HG02763 (cell line): Measurements from ENCODE around the gene PRC1.

ENCODE experiments used
- ATAC-seq: cut with Tn5 transposase; IDR thresholded peaks from one replicate; pipeline ENCODE4 v1.9.1; 2021; ENCODE audit warnings: mild to moderate bottlenecking, moderate library complexity; ENCODE audit not compliant: unreplicated experiment

PRC1 gene

DNA sequence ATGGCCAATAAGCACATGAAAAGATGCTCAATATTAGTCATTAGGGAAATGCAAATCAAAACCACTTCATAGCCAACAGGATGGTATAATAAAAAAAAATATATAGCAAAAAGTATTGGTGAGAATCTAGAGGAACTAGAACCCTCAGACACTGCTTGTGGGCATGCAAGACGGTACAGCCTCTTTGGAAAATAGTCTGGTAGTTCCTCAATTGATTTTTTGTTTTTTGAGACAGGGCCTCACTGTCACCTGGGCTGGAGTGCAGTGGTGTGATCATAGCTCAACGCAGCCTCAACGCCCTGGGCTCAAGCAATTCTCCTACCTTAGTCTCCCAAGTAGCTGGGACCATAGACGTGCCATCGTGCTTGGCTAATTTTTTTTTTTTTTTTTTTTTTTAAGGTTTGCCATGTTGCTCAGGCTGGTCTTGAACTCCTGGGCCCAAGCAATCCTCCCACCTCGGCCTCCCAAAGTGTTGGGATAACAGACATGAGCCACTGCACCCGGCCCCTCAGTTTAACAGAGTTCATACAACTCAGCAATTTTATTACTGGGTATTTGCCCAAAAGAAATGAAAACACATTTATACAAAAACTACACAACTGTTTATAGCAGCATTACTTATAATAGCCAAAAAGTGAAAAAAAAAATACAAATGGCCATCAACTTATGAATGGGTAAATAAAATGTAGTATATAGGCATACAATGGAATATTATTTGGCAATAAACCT, 5.1 kb downstream of the PRC1 start:
- no peak for ATAC-seq

DNA sequence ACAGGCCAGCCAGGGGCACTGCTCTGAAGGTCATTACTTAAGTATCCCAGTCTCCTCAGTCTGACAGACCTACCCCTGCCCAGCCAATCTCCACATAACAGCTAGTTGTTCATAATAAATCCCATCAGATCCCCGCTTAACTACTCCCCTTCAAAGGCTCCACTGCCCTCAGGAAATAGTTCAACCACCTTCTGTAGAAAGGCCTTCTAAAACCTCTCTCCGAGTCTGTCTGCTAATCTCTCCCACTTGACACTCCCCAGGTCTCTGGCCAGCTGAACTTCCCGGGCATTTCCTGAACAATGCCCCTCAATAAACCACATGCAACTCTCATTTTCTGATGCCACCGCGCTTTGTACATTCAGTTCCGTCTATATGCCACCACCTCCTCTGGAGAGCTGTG, 6.0 kb downstream of the PRC1 start:
- no peak for ATAC-seq

DNA sequence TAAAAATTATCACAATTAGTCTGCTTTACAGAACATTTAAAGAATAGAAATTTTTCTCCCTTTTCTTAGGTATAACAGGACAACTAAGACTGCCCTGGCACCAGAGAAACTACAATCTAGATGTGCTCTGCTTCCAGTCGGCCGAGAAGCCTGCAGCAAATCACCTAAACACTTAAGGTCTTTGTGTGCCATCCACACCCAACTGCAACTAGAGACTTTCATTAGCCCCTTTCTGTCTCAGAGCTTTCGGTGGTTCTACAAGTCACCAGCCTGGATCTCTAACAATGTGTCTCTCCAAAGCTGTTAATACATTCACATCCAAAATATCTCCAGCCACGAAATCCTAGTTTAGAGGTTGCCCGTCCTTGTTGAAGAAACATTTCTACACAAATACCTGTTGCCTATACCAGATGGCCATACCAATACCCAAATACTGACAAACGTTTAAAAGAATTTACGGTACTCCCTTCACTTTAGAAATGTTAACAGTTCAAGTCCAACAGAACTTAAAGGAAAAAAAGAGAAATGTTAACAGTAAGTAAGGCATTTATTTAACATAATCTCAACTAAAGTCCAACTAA, 6.7 kb downstream of the PRC1 start:
- no peak for ATAC-seq

DNA sequence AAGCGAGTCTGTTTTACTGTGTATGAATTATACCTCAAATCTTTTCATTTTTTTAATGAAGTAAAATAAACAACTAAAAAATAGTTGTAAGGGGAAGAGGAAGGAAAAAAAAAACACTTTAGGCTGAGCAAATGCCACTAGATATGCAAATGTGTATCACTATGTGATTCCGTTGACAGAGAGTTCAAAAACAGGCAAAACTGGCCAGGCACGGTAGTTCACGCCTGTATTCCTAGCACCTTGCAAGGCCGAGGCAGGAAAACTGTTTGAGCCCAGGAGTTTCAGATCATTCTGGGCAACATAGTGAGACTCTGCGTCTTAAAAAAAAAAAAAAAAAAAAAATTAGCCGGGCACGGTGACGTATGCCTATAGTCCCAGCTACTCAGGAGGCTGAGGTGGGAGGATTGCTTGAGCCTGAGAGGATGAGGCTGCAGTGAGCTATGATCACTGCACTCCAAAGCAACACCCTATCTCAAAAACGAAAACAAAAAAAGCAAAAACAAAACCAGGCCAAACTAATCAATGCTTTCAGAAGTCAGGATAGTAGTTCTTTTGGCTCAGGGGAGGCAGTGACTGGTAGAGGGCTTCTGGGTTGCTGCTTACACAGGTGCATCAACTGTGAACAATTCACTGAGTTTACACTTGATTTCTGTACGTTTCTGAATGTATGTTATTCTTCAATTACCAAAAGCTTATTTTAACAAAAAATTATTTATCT, 7.4 kb downstream of the PRC1 start:
- no peak for ATAC-seq

DNA sequence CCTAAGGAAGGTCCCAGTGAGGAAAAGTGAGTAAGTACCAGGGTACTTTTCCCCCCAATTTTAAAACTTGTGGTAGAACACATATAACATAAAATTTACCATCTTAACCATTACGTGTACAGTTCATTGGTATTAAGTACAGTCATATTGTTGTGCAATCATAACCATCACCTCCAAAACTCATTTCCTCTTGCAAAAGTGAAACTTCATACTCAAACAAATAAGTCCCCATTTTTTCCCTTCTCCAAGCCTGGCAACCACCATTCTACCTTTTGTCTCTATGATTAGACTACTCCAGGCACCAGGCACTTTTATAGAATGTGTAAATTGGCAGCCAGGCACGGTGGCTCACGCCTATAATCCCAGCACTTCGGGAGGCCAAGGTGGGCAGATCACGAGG, 12.2 kb downstream of the PRC1 start:
- no peak for ATAC-seq

DNA sequence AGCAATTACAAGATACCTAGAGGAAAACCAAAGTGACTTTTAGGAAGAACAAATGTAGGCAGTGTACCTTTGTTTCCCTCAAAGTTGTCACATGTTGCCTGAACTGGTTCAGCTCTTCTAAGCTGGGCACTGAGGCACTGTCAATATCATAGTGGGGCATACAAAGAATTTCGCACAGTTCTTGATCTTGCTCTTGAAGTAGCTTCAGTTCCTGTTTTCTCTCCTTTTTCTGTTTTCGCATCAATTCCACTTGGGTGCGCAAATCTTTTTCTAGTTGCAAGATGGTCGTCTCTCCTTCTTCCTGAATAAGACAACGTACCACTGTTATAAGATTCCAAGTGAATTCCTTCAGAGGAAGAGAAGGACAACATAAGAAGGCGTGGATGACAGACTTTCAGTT, 12.7 kb downstream of the PRC1 start:
- ATAC-seq: no peak

DNA sequence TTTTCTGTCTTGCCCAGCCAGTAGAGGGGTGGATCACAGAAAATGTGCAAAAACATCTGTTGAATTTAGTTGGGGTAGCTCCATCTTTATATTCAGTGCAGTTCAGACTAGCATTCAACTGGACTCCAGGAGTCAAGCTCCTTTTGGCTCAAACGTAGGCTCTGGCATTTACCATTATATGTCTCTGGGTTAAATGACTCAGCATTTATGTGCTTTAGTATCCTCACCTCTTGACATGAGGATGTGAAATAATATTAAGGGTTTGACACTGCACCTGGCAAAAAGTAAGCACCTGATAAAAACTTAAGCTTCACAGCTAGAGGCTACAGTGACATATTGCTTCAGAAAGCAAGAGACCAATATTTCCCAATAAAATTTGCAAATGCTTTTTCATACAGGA, 14.8 kb downstream of the PRC1 start:
- no peak for ATAC-seq

DNA sequence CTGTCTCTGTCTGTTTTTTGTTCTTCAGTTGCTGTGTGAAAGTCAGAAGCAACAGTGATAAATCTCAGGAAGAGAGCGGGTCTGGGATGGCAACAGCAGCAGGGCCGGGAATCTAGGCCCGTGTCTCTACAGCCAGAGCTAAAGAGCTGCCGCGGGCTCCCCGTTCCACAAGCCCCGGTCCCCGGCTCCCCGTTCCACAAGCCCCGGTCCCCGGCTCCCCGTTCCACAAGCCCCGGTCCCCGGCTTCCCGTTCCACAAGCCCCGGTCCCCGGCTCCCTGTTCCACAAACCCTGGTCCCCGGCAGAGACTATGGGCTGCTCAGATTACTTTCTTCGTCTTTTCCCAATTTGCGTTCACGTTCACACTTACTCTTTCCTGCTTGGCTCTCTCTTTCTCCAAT, 20.1 kb downstream of the PRC1 start:
- ATAC-seq: no peak

DNA sequence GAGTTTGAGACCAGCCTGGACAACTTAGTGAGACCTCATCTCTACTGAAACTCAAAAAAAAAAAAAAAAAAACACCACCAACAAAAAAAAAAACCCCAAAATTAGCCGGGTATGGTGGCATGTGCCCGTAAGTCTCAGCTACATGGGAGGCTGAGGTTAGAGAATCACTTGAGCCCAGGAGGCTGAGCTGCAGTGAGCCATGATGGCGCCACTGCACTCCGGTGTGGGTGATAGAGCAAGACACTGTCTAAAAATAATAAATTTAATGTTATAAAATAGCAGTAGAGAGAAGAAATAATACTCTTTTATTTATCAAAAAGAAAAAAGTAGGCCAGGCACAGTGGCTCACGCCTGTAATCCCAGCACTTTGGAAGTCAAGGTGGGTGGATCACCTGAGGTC, 22.2 kb downstream of the PRC1 start:
- ATAC-seq: no peak

DNA sequence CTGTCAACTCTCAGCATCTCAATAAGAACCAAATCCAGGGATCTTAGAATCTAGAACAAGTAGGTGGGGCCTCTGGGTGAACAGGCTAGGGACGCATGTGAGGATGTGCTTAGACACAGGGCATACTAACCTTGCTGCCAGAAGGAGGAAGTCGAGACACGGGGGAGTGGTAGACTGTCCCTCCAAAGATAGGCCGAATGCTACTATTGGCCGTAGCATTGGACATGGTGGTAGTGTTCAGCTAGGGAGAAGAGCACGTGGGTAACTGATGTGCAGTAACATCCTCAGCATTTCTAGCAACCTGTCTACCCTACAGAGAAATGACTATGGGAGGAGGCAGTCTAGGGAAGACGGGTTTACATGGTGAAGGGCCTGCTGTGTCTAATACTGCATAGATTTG, 24.1 kb downstream of the PRC1 start:
- no peak for ATAC-seq

DNA sequence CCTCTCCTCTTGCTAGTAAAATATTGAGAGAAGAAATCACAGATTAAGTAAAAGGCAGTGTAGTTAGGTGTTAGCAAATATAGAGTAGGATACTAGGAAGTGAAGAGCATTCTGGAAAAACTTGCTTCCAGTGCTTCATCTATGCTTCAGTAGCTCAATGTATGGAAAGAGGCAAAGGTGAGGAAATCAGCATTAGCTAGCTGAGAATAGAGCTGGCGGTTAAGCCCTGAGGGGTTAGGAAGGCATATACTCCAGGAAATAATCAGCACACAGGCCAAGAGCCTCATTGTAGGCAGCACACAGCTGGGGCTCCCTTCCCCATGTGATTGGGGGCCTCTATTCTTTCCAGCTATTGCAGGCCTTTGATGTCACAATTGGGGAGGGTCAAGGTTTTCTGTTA, 25.9 kb downstream of the PRC1 start:
- no peak for ATAC-seq

DNA sequence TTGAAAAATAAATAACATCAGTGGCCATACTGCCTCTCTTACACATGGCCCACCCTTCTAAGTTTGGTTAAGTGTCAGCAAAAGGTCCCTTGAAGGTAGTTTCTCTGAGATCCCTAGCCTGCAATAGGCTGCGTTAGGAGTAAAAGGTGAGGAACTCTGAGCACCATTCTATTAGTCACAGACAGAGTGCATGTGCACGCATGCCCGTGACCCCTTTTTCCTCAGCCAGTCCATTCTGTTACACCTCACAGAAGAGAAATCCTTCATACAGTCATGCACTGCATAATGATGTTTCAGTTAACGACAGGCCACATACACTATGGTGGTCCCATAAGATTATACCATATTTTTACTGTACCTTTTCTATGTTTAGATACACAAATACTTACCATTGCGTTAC, 27.1 kb downstream of the PRC1 start:
- ATAC-seq: no peak

DNA sequence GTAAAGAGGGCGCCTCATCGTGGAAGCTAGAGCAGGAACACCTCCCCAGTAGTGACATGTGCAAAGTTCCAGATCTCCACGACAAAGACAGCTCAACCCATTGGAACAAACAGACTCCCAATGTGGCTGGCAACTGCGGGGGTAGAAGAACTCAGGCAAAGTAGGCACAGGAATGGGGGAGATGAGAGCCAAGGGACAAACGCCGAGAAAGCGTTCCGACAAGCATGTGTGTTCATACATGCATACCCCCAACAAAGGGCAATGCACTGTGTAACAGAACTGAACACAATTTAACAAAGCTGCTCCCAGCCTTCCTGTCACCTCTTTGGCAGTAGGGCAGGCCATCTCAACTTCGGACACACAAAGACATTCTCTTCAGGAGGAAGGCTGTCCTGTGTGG, 28.1 kb downstream of the PRC1 start:
- no peak for ATAC-seq

DNA sequence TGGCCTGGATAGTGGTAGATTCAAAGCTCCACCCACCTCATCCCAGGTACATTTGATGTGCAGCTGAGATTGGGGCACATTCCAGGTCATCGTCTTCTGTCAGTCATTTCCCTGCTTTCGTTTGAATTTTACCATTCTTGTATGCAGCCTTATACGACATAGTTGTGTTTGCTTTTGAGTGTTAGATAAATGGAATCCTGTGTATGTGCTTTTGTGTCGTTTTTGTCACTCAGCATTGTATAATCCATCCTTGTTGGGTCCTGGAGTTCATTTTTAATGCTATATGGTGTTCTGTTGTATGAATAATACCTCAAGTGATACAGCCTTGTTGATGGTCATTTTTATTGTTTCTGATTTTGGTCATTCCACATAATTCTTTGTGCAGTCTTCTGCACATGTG, 32.3 kb downstream of the PRC1 start:
- ATAC-seq: no peak

DNA sequence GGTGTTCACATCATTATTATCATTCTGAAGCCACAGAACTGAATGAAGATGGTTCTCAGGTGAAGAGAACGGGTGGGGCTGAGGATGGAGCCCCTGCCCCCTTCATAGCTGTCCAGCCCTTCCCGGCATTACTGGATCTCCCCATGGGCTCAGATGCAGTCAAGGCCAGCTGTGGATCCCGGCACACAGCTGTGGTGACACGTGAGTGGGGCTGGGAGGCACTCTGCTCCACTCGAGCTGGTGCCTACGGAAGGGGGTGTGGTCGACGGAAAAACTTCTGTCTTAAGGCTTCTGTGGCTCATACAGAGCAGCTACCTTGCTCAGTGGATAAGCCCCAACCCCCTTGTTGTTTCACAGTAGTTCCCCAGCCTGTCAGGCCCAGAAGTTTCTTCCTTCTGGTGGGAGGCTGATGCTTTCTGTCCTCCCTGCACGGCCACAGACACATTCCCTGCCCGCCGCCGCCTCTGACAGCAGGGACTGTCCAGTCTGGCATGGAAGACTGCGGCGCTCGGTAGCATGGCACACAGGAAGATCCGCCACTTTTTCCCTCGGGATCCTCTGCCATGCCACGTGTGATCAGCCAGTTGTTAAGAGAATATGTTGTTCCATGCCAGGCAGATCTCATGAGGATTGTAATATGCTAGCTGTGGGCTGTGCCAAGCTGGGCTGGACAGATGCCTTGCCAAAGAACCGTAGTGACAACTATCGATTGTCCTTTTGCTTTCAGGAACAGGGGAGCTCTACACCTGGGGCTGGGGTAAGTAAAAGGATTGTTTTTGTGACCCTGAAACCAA, 33.8 kb downstream of the PRC1 start:
- no peak for ATAC-seq

DNA sequence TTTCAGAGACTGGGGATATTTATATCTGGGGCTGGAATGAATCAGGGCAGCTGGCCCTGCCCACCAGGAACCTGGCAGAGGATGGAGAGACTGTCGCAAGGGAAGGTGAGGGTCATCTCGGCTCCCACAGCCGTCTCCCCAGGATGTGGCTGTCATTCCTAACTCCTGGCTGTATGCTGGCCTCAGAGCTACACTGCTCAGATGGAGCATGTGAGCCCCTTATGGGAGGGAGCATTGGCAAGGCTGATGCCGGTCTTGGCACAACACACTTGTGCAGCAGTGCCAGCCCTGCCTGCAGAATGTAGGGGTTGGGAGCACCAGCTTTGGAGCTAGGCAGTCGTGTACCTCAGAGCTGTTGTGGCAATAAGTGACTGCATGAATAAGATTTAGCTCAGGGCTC, 34.4 kb downstream of the PRC1 start:
- ATAC-seq: no peak

DNA sequence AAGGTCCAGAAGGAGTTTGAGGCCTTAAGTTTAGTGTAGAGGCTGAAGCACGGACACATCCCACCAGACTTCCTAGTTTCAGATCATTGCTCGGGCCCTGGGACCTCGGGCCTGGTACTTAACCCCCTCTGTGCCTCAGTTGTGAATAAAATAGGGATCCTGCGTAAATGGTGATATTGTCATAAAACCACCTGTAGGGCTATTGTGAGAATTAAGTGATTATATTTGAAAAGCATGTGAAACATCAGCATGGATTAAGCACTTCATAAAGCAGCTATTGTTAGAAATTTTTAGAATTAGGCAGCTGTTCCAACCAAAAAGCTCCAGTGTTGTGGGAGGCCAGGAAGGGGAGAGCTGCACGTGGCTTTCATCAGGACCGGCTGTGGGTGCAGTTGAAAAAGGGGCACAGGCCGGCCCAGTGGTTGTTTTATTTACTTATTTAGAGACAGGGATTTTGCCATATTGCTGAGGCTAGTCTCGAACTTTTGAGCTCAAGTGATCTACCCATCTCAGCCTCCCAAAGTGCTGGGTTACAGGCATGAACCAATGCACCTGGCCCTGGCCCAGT, 35.2 kb downstream of the PRC1 start:
- ATAC-seq: no peak

DNA sequence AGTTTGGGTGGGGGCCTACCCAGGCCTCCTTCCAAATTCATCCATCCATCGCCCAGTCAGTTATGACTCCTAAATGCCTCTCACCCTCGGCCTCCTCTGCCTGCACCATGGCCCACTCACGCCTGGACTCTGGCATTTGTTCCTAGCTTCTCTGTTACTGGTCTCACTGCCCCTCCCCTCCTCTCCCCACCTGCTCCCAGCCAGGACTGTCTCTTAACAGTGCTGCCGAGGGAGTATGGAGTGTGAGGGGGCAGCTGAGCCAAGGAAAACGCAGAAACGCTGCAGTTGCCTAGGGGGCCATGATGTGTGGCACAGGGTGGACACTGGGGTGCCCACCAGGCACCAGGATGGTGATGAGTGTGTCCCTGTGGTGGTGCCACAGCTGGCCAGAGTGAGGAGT, 36.5 kb downstream of the PRC1 start:
- no peak for ATAC-seq

DNA sequence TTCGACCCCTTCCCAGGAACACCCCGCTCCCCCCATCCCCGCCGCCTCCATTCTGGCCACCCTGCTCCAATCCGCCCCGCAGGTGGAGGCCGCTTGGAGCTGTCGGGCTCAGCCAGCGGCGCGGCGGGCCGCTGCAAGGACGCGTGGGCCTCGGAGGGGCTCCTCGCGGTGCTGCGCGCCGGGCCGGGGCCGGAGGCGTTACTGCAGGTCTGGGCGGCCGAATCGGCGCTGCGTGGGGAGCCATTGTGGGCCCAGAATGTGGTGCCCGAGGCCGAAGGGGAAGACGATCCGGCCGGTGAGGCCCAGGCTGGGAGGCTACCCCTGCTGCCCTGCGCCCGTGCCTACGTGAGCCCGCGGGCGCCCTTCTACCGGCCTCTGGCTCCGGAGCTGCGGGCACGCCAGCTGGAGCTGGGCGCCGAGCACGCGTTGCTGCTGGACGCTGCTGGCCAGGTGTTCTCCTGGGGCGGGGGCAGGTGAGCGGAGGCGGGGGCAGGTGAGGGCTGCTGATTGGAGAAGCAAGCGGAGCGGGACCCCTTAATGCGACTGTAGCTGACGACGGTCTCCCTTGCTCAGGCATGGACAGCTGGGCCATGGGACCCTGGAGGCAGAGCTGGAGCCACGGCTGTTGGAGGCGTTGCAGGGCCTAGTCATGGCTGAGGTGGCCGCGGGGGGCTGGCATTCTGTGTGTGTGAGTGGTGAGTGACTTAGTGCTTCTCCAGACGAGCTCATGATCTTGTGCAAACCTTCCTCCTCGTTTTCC, 37.1 kb downstream of the PRC1 start:
- no peak for ATAC-seq

DNA sequence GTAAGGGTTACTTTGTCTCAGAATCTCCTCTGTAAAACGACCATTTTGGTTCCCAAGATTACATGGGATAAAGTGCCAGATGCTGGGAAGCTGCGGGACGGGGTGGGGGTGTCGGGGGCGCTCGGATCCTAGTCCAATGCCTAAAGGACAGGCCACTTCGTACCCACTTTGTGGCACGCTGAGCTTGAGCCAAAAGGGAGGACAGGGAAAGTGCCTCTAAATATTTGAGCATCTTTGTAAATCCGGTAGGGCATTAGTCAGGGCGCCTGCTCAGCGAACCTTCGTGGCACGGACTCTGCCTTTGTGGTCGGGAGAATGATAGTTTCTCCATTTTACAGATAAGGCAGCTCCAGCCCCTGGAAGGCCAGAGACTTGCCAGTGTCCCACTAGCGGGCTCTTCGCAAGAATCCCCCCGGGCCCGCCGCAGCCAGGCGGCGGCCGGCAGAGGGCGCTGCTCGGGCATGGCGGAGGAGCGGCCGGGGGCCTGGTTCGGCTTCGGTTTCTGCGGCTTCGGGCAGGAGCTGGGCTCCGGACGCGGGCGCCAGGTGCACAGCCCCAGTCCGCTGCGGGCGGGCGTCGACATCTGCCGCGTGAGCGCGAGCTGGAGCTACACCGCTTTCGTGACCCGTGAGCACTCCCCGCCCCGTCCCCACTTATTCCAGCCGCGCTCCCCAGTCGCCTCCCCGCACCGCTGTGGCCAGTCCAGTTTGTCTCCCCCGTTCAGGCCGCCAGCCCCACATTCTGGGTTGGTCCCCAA, 37.9 kb downstream of the PRC1 start:
- no peak for ATAC-seq
